ENCODE results near the gene UBFD1.
"Not testable (repeated sequence)": the region's sequence is repeated elsewhere in the genome, so short reads cannot be mapped to it uniquely, and the experiment has no call there.

The UBFD1 gene

GRCh38 chr16:23530062-23530461 is 27.5 kb upstream of the UBFD1 start:
- Histone ChIP-seq H3K4me1 (ENCODE audit: control insufficient read depth, low read depth, low read length) (no peaks in the 10 kb centered on the region), H3K27me3 (ENCODE audit: control insufficient read depth, insufficient read depth, low read length) (no peaks in the 10 kb centered on the region), H3K9ac (ENCODE audit: low read length) (no peak overlapping the region), H3K27ac (ENCODE audit: low read length) (no peak overlapping the region), H3K4me3 (ENCODE audit: low read length) (no peak overlapping the region), H3K36me3 (ENCODE audit: control insufficient read depth, low read depth, low read length) (peaks cover 71% of the 10 kb centered on the region), H3K9me3 (ENCODE audit: control insufficient read depth, low read depth, low read length) (no peaks in the 10 kb centered on the region)

GRCh38 chr16:23532448-23532847 is 25.1 kb upstream of the UBFD1 start:
- Histone ChIP-seq H3K4me3 (ENCODE audit: low read length) (no peak overlapping the region), H3K36me3 (ENCODE audit: control insufficient read depth, low read depth, low read length) (peaks cover 76% of the 10 kb centered on the region), H3K4me1 (ENCODE audit: control insufficient read depth, low read depth, low read length) (no peaks in the 10 kb centered on the region), H3K27me3 (ENCODE audit: control insufficient read depth, insufficient read depth, low read length) (no peaks in the 10 kb centered on the region), H3K9ac (ENCODE audit: low read length) (no peak overlapping the region), H3K9me3 (ENCODE audit: control insufficient read depth, low read depth, low read length) (no peaks in the 10 kb centered on the region), H3K27ac (ENCODE audit: low read length) (no peak overlapping the region)

GRCh38 chr16:23534868-23535860 is 22.4 kb upstream of the UBFD1 start:
- H3K9ac ChIP-seq (ENCODE audit: low read length): no peak overlapping the region
- no peaks in the 10 kb centered on the region for H3K27me3 ChIP-seq (ENCODE audit: control insufficient read depth, insufficient read depth, low read length)
- no peak overlapping the region for H3K27ac ChIP-seq (ENCODE audit: low read length)
- H3K4me1 ChIP-seq (ENCODE audit: control insufficient read depth, low read depth, low read length): no peaks in the 10 kb centered on the region
- H3K36me3 ChIP-seq (ENCODE audit: control insufficient read depth, low read depth, low read length): peaks cover 63% of the 10 kb centered on the region
- no peak overlapping the region for H3K4me3 ChIP-seq (ENCODE audit: low read length)
- no peaks in the 10 kb centered on the region for H3K9me3 ChIP-seq (ENCODE audit: control insufficient read depth, low read depth, low read length)

GRCh38 chr16:23535901-23536300 is 21.6 kb upstream of the UBFD1 start:
- H3K4me1 ChIP-seq (ENCODE audit: control insufficient read depth, low read depth, low read length): no peaks in the 10 kb centered on the region
- no peaks in the 10 kb centered on the region for H3K9me3 ChIP-seq (ENCODE audit: control insufficient read depth, low read depth, low read length)
- H3K27ac ChIP-seq (ENCODE audit: low read length): no peak overlapping the region
- H3K27me3 ChIP-seq (ENCODE audit: control insufficient read depth, insufficient read depth, low read length): no peaks in the 10 kb centered on the region
- no peak overlapping the region for H3K4me3 ChIP-seq (ENCODE audit: low read length)
- no peak overlapping the region for H3K9ac ChIP-seq (ENCODE audit: low read length)
- H3K36me3 ChIP-seq (ENCODE audit: control insufficient read depth, low read depth, low read length): peaks cover 63% of the 10 kb centered on the region

GRCh38 chr16:23537390-23537789 is 20.1 kb upstream of the UBFD1 start:
- no peaks in the 10 kb centered on the region for H3K9me3 ChIP-seq (ENCODE audit: control insufficient read depth, low read depth, low read length)
- H3K4me1 ChIP-seq (ENCODE audit: control insufficient read depth, low read depth, low read length): no peaks in the 10 kb centered on the region
- no peaks in the 10 kb centered on the region for H3K27me3 ChIP-seq (ENCODE audit: control insufficient read depth, insufficient read depth, low read length)
- peaks cover 59% of the 10 kb centered on the region for H3K36me3 ChIP-seq (ENCODE audit: control insufficient read depth, low read depth, low read length)
- no peak overlapping the region for H3K9ac ChIP-seq (ENCODE audit: low read length)
- H3K27ac ChIP-seq (ENCODE audit: low read length): no peak overlapping the region
- H3K4me3 ChIP-seq (ENCODE audit: low read length): no peak overlapping the region

- no peaks in the 10 kb centered on the region for H3K4me1 ChIP-seq (ENCODE audit: control insufficient read depth, low read depth, low read length)
- no peak overlapping the region for H3K4me3 ChIP-seq (ENCODE audit: low read length)
- H3K27me3 ChIP-seq (ENCODE audit: control insufficient read depth, insufficient read depth, low read length): no peaks in the 10 kb centered on the region
- H3K9me3 ChIP-seq (ENCODE audit: control insufficient read depth, low read depth, low read length): no peaks in the 10 kb centered on the region
- no peak overlapping the region for H3K9ac ChIP-seq (ENCODE audit: low read length)
- H3K36me3 ChIP-seq (ENCODE audit: control insufficient read depth, low read depth, low read length): peaks cover 52% of the 10 kb centered on the region
- no peak overlapping the region for H3K27ac ChIP-seq (ENCODE audit: low read length)
These were observed 18.6 kb upstream of the UBFD1 start for GRCh38 chr16:23538919-23539278.

- Histone ChIP-seq H3K4me3 (ENCODE audit: low read length) (no peak overlapping the region), H3K27ac (ENCODE audit: low read length) (no peak overlapping the region), H3K27me3 (ENCODE audit: control insufficient read depth, insufficient read depth, low read length) (no peaks in the 10 kb centered on the region), H3K9me3 (ENCODE audit: control insufficient read depth, low read depth, low read length) (no peaks in the 10 kb centered on the region), H3K9ac (ENCODE audit: low read length) (no peak overlapping the region), H3K4me1 (ENCODE audit: control insufficient read depth, low read depth, low read length) (no peaks in the 10 kb centered on the region), H3K36me3 (ENCODE audit: control insufficient read depth, low read depth, low read length) (peaks cover 49% of the 10 kb centered on the region)
These were observed 17.3 kb upstream of the UBFD1 start for GRCh38 chr16:23539984-23540816.

GRCh38 chr16:23540817-23541178 is 16.7 kb upstream of the UBFD1 start:
- H3K9me3 ChIP-seq (ENCODE audit: control insufficient read depth, low read depth, low read length); H3K4me1 ChIP-seq (ENCODE audit: control insufficient read depth, low read depth, low read length); H3K27me3 ChIP-seq (ENCODE audit: control insufficient read depth, insufficient read depth, low read length); H3K4me3 ChIP-seq (ENCODE audit: low read length); H3K9ac ChIP-seq (ENCODE audit: low read length); H3K27ac ChIP-seq (ENCODE audit: low read length): not testable (repeated sequence)
- peaks cover 46% of the 10 kb centered on the region for H3K36me3 ChIP-seq (ENCODE audit: control insufficient read depth, low read depth, low read length)

GRCh38 chr16:23544436-23544835 is 13.1 kb upstream of the UBFD1 start:
- Histone ChIP-seq H3K4me3 (ENCODE audit: low read length) (no peak overlapping the region), H3K9ac (ENCODE audit: low read length) (no peak overlapping the region), H3K9me3 (ENCODE audit: control insufficient read depth, low read depth, low read length) (no peaks in the 10 kb centered on the region), H3K27me3 (ENCODE audit: control insufficient read depth, insufficient read depth, low read length) (no peaks in the 10 kb centered on the region), H3K4me1 (ENCODE audit: control insufficient read depth, low read depth, low read length) (no peaks in the 10 kb centered on the region), H3K27ac (ENCODE audit: low read length) (no peak overlapping the region), H3K36me3 (ENCODE audit: control insufficient read depth, low read depth, low read length) (peaks cover 61% of the 10 kb centered on the region)

GRCh38 chr16:23549938-23550337 is 7.6 kb upstream of the UBFD1 start:
- Histone ChIP-seq H3K27me3 (ENCODE audit: control insufficient read depth, insufficient read depth, low read length) (no peaks in the 10 kb centered on the region), H3K27ac (ENCODE audit: low read length) (no peak overlapping the region), H3K9ac (ENCODE audit: low read length) (no peak overlapping the region), H3K9me3 (ENCODE audit: control insufficient read depth, low read depth, low read length) (no peaks in the 10 kb centered on the region), H3K36me3 (ENCODE audit: control insufficient read depth, low read depth, low read length) (peaks cover 61% of the 10 kb centered on the region), H3K4me1 (ENCODE audit: control insufficient read depth, low read depth, low read length) (no peaks in the 10 kb centered on the region), H3K4me3 (ENCODE audit: low read length) (no peak overlapping the region)

GRCh38 chr16:23552161-23552560 is 5.4 kb upstream of the UBFD1 start:
- no peak overlapping the region for H3K9ac ChIP-seq (ENCODE audit: low read length)
- H3K27me3 ChIP-seq (ENCODE audit: control insufficient read depth, insufficient read depth, low read length): no peaks in the 10 kb centered on the region
- H3K9me3 ChIP-seq (ENCODE audit: control insufficient read depth, low read depth, low read length): no peaks in the 10 kb centered on the region
- no peak overlapping the region for H3K4me3 ChIP-seq (ENCODE audit: low read length)
- peaks cover 46% of the 10 kb centered on the region for H3K36me3 ChIP-seq (ENCODE audit: control insufficient read depth, low read depth, low read length)
- no peak overlapping the region for H3K27ac ChIP-seq (ENCODE audit: low read length)
- H3K4me1 ChIP-seq (ENCODE audit: control insufficient read depth, low read depth, low read length): no peaks in the 10 kb centered on the region
